Measurements from ENCODE around the gene KIAA0930.

The KIAA0930 gene

DNA sequence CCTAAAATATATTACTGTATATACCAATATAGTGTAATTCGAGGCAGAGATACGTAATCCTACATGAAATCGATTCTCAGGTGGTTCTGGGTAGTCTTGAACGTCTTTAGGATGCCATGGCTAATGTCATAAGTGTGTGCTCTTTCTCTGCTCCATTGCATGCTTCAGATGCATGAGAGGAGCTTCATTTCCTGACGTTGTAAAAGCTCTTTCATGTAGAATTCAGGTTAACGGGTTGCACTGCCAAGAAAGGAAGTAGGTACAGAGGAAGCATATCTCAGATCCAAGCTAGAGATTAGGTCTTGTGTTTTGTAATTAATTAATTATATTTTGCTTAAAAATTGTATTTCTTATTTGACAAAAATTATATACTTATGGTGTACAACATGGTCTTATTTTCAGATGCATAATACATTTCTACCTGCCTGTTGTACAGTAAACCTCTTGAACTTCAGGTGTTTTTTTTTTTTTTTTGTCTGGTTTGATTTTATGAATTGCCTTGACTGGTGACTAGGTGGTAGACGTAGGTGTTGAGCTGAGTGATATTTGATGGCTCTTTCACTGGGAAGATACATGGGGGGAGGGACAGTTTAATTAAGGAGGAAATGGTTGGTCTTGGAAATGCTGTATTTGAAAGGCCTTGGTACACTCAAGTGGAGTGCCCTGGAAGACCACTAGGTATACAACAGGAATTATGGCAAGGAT, 67.7 kb downstream of the KIAA0930 start:
- DNase-seq = no peak

DNA sequence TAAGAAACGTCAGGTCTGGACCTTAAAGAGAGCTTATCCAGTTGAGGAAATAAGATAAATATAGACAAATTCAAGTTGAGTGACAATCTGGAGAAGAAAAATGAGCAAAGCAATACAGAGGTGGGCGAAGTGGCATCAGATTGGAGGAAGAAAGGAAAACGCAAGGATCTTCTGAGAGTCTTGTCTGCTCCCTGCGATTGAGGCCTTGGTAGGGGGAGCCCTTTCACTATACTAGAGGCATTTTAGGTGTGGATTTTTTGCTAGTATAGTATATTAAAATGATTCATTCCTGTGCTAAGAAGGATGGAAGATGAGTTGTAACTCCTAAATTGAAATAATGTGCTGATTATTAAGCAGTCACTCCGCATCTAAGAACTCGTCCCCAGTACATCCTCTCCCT, 68.9 kb downstream of the KIAA0930 start:
- no peak for DNase-seq

DNA sequence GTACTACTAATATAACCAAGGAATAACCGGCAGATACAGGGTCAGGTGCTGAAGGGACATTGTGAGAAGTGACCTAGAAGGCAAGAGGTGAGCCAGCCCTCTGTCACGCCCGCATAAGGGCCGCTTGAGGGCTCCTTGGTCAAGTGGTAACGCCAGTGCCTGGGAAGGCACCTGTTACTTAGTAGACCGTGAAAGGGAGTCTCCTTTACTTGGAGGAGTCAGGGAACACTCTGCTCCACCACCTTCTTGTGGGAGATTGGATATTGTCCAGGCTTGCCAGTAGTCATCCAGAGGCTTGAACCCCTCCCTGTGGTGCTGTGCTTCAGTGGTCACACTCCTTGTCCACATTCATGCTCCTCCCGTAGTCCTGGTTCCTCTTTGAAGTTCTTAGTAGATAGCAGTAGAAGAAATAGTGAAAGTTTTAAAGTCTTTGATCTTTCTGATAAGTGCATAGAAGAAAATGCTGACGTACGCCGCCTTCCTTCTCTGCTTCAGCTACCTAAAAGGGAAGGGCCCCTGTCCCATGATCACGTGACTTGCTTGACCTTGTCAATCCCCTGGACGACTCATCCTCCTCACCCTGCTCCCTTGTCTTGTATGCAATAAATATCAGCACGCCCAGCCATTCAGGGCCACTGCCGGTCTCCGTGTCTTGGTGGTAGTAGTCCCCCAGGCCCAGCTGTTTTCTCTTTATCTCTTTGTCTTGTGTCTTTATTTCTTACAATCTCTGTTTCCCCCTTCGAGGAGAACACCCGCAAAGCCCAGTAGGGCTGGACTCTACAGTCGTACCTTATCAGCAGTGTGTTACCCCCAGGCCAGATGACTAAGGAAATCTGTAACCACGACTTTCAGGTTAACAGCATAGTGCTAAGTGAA, 70.9 kb downstream of the KIAA0930 start:
- DNase-seq = no peak

DNA sequence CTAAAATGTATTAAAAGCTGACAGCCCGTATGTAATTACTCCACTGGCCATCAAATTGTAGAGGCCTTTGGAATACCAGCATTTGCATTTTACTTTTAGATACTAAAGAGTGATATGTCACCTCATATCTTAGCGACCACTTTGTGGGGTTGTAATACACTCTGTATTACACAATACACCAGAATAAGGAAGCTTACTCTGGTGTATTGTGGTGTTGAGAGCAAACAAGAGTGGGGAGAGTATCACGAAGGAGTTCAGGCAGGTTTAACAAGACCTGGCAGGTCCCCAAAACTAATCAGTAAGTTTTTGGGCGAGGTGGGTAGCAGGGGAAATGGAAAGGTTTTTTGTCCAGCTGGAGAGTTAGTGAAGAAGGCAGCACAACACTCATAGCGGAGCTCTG, 73.8 kb downstream of the KIAA0930 start:
- no peak for DNase-seq

DNA sequence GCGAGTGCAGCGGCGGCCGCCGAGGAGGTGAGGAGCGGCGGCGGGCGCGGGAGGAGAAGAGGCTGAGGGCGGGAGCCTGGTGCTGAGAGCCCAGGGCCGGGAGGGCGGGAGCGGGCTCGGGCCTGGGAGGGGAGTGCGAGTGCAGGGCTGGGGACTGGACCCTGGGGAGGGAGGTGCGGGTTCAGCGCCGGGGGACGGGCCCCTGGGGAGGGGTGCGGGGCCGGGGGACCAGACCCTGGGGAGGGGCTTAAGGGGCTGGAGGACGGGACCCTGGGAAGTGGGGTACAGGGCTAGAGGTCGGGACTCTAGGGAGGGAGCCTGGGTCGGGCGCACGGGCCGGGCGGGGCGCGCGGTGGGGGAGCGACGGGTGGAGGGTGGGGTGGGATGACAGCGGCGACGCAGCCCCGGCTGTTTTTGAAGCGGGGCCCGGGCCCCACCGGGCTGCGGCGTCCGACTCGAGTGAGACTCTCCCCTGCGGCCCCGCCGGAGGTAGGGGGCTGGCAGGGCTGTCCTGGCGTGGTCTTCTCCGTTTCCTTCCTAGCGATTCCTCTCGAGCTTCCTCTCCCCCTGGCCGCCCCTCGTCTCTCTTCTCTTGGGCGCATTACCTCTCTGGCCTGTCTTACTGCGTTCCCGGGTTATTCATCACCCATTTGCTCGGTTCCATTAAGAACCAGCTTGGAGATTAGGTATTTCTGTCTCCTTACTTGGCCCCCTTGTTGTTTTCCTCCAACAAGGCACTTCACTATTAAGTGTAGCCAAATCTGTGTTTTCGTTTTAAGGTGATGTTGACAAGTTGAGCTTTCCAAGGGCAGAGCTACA, 76.2 kb downstream of the KIAA0930 start:
- DNase-seq = peak in 1 of 2 donors; percentile 31

DNA sequence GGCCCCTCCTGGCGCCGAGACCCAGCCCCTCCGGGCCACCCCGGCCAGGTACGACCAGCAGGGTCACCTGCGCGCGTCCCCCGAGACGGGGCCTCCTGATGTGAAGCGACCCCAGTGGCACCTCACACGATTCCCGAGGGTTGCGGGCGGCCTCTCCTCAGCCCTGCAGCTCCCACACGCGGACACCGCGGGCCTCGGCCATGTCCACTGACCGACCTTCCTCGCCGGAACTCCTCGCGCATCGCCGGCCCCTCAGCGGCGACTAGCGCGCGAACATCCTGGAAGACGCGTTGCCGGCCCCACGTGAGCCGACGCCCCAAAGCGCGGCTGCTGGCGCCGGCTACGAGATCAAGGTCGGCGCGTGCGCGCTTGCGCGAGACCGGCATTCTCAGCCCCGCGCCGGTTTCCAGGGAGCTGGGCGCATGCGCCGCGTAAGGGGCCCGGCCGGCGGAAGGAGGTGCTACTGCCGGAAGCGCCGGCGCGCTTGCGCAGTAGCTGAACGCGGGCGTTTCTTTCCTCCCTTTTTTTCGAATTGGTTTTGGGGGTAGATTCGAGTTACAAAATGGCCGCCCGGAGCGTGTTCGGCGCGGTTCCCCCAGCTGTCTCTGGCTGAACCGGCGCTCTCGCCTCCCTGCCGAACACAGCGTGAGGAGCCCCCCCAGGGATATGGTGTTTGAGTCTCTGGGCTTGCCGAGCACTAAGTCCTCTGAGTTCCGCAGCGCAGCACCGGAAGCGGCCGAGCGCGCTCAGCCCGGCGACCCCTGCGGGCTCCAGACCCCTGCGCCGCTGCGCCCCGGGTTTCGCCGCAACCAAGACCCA, 77.0 kb downstream of the KIAA0930 start, which contains the start of gene NUP50:
Gene NUP50 (plus strand): TSS at position 475 of the 819 bp plus-strand sequence. CDS start 4,253 bp downstream, outside the sequence.
- peak; percentile 68 to 90 for DNase-seq

DNA sequence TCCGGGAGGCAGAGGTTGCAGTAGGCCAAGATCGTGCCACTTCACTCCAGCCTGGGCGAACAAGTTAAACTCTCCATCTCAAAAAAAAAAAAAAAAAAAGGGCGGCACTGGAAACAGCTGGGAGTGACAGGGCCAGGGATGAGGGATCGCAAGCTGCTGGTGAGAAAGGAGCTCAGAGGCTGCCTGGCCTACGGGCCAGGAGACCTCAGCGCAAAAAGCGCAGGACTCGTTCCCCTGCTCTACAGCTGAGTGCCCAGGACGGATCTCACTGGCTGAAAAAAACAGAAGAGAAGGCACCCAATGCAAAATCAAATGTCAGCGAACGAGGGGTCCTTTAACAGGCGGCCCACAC, 77.6 kb downstream of the KIAA0930 start:
- DNase-seq = no peak

DNA sequence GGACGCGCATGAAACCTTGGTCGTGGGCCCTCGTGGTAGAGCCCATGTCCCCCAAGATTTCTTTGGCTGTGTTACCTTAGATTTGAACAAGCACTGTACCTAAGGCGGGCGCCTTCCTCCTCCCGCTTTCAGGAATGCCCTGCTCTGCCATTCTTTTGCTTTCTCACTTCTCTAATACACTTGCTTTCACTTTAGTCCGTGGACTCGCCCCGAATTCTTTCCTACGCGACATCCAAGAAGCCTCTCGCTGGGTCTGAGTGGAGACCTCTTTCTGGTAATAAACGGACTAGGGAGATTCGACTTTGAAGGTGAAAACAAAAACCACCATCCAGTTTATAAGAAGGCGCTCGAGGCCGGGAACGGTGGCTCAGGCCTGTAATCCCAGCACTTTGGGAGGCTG, 78.2 kb downstream of the KIAA0930 start:
- no peak for DNase-seq

DNA sequence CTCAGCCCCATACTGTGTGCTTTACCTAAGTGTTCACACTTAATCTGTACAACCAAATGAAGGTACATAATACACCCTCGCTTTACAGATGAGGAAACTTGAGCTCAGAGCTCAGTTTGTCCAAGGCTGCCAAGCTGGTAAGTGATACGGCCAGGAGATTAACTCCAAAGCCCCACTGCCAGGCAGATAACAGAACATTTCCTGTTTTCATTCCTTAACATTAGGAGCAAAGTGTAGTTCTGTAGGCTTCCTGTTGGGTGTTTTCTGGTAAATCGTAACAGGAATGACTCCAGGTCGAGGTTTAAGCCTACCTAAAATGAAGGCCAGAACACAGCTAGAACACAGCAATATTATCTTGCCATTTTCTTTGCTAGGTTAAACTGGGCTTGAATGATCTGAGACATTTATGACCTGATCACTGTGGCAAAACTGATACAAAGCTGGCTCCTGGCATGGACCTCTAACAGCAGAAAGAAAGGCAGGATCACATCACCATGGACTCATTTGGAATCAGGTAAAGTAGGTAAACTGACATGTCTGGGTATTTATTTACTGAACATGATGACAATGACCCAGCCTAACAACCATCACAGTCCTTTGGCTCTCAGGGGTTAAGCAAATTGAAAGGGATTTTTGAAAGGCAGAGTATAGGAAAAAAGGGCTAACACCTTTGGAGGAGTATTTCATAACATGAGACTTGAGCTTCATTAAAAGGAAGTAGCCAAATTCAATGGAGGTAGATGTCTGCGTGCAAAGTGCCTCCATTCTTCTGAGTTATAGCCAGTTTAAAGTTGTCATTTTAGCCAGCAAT, 80.8 kb downstream of the KIAA0930 start:
- no peak for DNase-seq

DNA sequence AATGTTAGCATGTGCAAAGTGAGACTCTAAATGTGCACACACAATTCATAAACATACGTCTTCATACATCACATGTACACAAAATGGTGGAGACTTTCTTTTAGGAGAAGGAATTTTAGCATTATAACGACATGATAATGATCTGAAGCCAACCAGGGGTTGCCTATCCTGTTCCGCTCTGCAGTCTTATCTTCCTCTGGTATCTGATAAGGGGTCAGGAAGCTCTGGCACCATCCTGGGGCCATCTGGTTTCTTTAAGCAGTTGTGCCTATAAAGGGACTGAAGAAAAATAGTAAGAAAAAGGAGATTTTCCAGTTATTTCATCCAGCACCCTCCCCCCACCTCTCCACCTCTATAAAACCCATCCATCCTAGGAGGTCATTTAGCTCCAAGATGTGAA, 82.8 kb downstream of the KIAA0930 start:
- DNase-seq = no peak

DNA sequence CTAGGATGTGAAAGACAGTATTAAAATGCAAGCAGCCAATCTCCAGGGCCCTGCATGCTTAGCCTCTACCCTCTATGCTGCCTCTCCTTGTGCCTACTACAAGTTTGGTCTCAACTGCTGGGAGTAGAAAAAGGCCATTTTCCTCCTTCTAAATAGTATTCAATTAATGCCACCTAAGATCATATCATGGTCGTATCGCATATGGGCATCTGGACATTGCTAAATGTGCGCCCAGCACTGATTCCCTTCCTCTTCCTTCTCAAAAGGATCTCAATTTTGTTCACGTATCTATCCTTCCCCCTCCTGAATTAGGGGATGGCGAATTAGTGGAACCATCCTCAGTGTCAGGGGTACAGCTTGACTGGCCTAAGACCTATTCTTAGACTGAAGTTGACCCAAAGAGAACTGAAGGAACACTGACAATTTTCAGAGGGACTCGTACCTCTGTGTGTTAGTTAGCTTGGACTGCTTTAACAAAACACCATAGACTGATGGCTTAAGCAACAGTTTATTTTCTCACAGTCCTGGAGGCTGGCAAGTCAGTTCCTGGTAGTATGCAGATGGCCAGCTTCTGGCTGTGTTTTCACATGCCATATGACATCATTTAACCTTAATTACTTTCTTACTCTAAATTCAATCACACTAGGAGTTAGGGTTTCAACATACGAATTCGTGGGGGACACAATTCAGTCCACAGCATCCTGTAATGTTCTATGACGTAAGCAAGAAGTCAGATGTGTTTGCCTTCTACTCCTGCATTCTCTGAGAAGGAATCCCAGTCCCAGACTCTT, 85.4 kb downstream of the KIAA0930 start:
- no peak for DNase-seq

DNA sequence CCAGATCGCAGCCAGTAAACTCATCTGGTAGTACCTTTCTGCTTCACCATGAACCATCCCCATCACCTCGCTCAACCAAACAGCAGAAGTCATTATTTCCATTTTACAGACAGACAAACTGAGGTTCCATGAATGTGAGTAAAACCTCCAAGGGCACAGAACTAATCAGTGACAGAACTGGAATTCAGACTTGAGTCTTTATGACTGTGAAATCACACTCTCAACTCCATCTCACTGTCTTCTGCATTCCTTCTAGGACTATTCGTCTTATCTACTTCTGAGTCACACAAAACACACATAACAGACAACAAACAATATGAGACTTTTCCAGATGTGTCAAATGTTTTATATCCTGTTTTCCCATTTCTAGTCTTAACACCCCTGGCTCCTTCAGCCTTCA, 86.3 kb downstream of the KIAA0930 start:
- DNase-seq = no peak

DNA sequence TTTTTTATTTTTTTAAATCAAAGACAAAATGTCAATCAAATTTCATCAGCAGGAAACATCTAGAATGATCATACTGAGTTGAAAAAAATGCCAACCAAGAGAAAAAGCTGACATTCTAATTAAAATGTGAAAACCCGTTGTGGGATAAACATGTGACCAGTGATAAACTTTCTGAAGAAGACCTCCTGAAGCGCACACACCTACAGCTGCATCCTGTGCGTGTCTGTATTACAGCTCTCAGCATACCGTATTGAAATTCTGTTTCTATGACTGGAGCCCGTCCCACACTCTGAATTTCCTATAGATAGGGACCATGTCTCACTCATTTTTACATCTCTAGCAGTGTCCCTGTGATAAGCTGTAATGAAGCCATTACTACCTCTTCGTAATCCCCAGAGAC, 89.2 kb downstream of the KIAA0930 start:
- peak in 1 of 2 donors; percentile 84 for DNase-seq

DNA sequence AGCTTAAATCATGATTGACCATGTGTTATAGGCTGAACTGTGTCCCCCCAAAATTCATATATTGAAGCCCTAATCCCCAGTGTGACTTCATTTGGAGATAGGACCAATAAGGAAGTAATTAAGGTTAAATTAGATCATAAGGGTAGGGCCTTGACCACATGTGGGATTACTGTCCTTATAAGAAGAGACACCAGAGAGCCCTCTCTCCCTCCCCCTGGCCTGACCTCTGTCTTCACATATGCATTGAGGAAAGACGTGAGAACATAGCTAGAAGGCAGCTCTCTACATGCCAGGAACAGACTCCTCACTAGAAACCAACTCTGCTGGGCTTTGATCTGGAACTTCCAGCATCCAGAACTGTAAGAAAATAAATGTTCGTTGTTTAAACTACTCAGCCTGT, 90.6 kb downstream of the KIAA0930 start:
- no peak for DNase-seq

DNA sequence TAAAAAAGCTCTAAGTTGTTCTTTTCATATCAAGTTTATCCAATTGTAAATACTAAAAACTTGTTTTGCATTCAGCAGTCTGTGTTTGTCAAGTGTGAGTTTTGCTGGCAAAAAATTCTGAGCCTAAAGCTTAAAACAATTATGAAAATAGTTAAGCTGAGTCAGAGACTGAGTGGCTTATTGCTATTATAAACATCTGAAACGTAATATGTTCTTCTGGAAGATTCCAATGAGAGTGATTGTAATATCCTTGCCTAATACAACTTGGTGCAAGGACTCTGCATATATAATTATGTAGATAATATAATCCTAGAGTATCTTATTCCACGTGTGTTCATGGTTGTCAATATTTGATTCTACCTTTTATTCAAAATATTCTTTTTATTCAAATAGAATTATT, 91.0 kb downstream of the KIAA0930 start:
- no peak for DNase-seq

DNA sequence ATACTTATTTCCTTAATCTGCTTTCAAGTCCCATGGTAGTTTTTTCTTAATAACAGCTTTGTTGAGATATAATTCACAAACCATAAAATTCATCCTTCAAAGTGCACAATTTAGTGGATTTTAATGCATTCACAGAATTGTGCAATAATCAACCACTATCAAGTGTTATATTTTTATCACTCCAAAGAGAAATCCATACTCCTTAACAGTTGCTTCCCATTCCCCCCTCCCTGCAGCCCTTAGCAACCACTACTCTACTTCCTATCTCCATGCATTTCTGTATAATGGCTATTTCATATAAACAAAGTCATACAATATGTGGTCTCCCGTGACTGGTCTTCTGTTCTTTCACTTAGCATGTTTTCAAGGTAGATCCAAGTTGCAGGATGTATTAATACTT, 95.8 kb downstream of the KIAA0930 start:
- DNase-seq = no peak

DNA sequence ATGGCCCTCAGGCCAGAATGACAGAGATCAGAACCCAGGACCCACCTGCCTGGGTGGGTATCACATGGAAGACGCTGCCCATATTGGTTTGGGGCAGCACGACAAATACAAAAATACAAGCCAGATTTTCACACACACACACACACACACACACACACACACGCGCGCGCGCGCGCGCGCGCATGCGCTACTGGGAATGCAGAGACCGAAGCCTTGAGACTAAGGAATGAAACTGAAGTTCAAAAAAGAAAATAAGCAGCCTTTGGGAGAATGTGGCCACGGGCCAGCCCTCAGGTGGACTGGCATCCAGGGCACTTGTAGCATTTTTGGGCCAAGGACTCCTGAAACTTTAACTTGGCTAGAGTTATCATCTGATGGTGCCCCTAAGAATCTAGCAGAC, 98.3 kb downstream of the KIAA0930 start:
- no peak for DNase-seq

All from bone marrow (tissue), 2 donors.